ENCODE data around the gene TRIM31.
"Not testable (repeated sequence)": the region's sequence is repeated elsewhere in the genome, so short reads cannot be mapped to it uniquely, and the experiment has no call there.

The TRIM31 gene

DNA sequence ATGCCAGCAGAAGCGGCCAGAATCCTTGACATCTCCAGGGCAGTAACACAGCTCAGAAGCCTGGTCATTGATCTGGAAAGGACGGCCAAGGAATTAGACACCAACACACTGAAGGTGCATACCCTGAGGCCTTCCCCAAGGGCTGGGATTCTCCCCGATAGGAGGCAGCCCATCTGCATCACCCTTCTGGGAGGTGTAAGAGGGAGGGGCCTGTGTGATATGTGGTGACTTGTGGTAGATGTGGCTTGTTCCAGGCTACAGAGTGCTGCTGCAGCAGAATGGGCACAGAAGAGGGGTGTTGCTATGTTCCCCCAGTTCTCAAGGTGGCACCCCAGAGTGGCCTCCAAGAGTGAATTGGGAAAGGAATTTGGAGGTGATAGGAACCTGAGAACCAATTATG lies 34.2 kb upstream of the TRIM31 start:
- DNase-seq = no peak

DNA sequence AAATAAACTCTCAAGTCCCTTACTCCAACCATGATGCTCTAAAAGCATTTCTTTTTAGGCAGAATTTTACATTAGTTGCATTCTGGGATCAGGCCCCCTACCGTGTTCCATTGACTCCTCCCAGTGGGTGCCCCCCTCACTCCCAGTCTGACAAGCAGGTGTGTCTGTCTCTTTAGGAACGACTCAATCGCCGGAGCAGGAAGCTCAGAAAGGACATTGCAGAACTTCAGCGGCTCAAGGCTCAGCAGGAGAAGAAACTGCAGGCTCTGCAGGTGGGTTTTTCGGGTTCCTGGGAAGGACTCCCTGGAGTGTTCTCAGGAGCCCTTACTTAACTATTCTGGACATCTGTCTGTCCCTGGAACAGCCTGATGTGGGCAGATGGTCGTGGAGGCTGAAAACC lies 32.9 kb upstream of the TRIM31 start:
- DNase-seq = no peak

DNA sequence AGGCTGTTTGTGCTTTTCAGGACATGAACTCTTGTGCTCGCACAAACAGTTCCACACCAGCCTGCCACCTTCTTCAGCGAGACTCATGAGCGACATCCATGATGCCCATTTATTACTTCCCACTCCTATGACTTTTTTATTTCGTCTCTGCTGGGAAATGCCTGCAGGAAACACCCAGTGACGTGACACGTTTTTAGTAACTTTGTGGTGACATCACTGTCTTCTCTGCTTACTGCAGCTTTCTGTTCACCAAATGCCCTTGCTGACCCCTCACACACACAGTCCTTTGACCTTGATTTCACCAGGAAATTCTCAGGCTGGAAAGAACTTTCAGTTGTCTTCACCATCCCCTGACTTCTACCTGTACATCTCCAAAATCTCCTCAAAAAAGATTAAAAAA lies 31.9 kb upstream of the TRIM31 start:
- DNase-seq = no peak

DNA sequence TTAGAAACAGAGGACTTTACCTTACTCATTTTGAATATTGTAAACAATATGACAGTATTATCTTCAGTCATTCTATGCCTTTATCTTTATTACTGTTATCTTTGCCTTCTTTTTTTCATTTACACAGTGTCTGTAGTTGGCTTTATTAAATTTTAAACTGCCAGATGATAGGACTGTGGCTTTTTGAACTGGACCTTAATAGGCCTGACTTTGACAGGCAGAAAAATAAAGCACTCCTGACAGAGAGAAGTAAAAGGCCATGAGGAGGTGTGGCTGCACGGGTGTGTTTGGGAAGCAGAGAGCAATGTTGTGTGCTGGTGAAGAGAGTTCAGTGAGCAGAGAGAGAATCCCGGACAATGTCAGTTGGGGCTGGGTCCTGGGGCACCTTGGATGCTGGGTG lies 30.9 kb upstream of the TRIM31 start:
- no peak for DNase-seq

DNA sequence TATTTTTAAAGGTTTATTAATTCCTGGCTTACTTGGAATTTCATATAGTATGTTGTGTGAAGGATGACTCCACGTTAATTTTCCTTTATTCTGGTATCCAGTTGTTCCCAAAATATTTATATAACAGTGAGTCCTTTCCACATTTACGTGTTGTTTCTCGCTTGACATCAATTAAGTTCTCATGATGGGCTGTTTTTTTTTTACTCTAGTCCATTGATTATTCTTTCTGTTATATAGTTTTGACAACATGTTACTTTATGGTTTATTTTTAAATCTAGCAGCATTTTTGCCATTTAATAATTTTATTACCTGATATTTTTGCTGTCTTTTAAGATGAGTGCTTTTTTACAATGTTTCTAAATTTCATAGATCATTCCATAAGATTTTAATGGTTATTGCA lies 29.8 kb upstream of the TRIM31 start:
- no peak for DNase-seq

DNA sequence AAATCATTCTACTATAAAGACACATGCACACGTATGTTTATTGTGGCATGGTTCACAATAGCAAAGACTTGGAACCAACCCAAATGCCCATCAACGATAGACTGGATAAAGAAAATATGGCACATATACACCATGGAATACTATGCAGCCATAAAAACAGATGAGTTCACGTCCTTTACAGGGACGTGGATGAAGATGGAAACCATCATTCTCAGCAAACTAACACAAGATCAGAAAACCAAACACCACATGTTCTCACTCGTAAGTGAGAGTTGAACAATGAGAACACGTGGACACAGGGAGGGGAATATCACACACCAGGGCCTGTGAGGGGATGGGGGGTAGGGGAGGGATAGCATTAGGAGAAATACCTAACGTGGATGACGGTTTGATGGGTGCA lies 27.4 kb upstream of the TRIM31 start:
- not testable (repeated sequence) for DNase-seq

DNA sequence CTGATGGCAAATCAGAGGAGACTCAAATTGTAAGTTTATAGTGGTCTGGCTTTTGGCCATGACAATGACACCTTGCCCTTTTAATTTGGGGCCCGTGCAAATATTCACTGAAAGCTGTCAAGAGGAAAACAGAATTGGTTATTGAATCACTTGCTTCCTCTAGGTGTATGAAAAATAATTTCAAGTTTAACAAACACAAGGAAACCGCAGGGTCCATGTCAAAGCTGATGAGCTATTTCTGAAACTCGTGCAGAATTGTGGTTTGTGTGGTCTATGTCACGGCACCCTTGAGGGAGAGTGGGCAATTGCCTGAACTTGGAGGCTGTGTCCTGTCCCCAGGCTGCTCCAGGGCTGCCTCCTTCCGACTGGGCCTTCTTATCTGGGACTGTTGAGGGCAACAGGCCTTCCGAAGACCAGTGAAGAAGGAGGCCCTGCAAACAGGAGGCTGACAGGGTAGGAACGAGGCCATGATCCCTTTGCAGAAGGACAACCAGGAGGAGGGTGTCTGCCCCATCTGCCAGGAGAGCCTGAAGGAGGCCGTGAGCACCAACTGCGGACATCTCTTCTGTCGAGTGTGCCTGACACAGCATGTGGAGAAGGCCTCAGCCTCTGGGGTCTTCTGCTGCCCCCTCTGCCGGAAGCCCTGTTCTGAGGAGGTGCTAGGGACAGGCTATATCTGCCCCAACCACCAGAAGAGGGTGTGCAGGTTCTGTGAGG lies 23.8 kb upstream of the TRIM31 start:
- DNase-seq = no peak

DNA sequence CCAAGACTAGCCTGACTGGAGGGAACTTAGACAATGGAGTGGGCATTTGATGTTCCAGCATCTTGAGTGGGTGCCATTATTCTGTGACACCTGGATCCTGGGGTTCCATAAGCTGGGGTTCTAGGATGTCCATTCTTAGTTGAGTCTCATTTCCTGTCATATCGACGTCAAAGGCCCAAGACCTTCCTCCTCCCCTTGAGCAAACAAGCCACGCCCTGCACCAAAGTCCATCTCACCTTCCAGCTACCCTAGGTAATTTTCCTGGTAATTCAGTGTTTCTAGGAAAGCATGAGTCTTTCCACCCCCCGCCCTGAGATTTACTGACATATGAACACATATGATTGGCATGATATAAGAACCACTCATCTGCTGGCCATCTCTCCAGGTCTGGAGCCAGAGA lies 22.9 kb upstream of the TRIM31 start, which contains the start of gene TRIM40:
Gene TRIM40, plus strand, starts transcription at position 384 of the 400 bp plus-strand sequence. CDS start 897 bp downstream, outside the sequence.
- no peak for DNase-seq

DNA sequence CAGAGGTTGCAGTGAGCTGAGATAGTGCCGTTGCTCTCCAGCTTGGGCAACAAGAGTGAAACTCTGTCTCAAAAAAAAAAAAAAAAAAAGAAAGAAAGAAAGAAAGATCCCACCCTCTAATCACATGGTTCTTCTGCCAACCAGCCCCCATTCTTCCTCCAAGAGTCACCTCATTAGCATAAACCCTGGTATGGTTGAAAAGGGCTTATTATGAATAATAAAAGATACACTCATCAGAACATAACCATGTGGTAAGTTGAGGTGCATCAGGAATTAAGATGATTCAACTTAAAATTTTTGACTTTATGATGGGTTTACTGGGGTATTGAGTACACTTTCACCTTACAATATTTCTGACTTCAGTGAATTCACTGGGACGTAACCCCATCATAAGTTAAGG lies 22.3 kb upstream of the TRIM31 start:
- DNase-seq = no peak

DNA sequence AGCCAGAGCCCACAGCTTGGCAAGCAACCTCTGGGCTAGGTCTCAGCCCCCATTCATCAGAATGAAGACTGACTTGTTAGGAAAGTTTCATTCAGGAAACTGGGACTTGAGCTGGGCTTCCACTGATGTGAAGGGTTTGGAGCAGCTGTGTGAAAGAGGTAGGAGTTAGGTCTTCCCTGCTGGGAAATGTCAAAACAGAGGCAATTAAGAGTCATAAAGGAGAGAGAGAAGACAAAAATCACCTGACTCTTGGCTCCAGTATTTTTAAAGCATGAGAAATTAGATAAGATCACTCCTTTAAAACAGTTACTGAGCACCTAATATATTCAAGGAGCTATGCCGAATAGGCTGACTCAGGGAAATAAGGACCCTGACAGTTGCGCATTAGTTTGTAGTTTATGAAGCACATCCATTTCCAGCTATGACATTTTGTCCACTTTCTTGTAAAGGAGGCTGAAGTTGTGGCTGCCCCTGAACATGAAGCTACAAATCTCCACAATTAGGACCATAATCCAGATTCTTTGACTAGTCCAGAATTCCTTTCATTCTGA lies 19.1 kb upstream of the TRIM31 start:
- no peak for DNase-seq

DNA sequence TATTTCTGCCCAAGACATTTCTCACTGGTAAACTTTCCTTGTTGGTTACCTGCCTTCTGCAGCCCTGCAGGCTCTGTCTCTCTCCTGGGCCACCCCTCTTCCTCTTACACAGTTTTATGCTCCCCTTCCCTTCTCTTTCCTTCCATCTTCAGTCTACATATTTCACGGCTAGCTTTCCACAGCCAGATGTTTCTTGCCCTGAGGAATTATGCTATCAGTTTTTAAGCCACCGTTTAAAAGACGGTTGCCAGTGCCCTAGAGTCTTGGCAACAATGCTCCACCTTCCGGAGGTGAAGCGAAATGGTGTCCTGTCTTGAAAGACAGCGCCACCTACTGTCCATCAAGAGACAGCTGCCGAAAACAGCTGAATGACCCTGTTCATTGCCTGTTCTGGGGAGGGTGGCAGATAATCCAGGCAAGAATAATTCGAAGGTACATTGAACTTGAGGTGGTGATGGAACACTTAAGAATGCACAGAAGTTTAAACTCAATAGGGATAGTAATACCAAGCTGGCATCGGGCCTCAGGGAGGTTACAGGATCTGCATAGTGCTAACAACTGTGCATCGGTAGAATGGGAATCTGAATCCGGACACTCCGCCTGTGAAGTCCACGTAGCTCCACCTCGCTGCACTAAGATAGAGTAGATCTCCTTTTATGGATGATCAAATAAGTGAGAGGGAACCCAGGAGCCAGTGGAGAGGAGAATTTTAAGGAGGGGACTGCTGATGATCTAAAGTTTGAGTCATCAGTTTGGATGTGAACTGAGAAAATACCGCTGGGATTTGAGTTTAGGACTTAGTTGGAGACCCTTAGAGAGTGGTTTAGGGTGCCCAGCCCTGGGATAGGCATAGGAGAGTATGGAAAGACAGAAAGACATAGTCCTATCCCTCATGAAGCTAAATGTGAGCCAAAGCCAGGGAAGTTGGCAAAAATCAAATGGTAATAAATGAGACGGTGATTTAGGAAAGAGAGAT lies 18.3 kb upstream of the TRIM31 start:
- peak; percentile 44 for DNase-seq

DNA sequence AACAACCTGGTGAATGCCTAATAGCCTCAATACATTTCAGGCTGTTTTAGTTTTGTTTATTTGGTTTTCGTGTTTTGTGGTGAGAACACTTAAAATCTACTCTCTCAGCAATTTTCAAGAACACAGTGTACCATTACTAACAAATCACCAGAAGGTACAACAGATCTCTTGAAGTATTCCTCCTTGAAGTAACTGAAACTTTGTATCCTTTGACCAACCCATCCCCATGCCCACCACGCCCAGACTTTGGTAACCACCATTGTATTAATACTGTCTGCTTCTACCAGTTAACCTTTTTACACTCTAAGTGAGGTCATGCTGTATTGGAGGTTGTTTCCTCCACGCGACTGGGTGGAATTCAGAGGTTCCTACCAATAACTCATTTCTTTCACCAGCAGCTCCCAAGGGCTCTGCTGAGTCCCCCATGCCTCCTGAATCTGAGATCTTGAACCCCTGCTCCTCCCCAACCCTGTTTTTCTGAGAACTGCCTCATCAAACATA lies 17.3 kb upstream of the TRIM31 start:
- no peak for DNase-seq

DNA sequence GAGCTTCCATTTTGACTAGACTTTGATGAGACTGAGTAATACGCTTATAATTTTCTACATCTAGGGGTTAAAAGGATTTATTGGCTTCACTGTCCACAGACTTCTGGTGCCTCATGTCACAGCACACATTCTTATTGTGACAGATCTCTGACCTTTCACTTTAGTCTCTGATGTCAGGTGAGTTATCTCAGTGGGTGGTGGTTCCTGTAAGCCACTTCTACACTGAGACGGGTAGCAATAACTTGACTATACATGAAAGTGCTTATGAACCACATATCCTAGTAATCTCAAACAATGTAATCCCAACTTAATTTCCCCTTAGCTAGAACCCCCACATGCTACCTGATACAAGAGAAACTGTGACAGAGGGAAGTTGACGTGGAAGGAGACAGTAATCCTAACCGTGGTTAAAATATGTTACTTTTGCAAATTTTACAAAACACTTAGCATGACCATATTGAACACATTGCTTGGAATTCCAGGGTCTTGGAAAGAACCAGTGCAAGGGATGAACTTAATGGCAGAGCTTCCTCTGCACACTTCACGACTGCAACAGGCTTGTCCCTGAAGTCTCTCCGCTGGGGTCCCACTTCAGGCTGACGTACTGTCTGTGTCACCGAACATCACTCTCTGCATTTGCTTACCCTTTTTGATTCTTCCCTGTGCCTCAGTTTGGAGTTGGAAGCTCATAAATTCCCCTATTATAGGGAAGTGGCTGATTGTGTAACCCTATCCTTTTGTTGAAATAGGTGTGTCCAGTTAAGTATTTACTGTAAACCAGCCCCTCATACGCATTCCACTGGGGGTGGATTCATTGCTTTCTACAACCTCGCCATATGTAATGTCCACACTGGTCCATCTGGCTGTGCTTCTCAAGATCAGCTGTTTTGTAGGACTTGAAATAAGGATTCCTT lies 16.6 kb upstream of the TRIM31 start:
- no peak for DNase-seq

DNA sequence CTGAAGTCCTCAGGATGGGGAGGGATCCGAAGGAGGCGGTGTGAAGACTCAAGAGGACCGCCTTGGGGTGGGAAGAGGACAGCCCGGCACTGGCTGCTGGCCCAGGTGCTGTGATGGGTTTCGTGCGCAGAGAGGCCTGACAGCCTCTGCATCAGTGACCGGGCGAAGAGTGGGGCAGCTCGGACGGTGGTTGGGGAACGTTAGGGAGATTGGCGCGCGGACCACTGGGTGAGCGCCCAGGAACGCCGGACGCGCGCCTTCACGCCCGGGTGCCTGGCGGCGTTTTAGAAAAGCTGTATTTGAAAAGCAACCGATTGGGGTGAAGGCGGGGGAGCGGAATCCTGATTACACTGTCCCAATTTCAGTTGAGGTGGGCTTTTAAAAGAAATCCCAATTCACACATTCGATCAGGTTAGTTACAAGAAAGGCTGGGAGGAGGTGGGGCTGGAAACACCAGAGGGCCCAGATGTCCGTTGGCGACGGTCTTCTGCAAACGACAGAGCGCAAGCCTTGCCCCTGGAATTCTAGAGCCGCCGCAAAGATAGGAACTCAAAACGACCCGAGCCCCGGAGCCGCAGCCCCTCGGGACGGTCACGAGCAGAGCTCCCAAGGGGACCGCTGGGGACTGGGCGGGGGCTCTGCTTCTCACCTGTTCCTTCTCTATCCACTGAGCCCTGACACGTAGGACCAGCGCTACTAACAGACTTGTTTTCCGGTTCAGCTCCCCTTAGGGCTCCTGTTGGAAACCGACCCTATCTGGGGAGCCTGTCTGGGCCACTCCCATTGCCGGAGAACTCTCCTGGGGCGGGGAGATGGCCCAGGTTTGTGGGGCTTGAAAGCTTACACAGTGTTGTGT lies 14.6 kb upstream of the TRIM31 start:
- DNase-seq = no peak

DNA sequence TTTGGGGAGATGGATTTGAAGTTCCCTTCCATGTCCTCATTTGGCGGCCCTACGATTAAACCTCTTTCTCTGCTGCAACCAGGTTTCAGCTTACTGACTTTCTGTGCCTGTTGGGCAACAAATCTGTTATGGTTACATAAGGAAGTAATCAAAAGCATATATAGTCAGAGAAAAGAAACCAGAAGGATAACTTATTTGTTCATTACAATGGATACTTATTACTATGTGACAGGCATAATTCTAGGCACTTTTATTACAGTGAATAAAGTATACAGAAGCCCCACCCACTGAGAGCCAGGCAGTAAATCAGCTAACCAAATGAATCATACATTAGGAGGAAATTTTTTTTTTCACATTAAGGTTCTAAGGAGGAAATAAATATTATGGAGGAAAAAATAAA lies 9.6 kb upstream of the TRIM31 start:
- no peak for DNase-seq

DNA sequence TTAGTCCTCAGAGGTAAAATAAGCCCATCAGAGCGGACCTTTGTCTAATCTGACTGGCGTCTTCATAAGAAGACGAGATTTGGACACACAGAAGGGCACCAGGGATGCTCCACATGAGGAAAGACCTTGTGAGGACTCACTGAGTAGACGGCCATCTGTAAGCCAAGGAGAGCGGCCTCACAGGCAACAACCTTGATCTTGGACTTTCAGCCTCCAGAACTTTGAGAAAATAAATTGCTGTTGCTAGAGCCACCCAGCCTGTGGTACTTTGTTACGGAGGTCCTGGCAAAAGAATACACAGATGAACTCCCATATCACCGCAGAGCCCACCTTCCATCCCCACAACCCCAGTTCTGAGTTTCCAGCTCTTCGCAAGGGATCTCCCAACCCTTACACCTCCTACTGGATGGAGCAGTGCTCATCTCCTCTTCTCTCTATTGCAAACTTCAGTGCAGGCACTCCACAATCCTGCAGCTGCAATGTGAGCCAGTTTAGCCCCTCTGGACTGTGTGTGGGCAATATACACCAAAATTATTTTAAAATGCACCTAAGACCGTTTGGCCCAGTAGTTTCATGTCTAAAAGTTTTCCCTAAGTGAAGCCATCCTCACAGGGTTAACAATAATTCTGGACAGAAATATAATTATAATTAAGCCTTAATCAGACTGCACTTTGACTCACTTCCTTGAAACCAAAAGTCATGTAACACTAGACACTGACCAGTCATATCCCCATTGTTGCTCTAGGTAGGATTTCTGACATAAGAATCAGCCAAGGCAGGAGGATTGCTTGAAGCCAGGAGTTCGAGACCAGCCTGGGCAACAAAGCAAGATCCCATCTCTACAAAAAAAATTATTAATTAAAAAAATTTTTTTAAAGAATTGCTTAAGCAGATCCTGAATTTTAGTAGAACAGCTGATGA lies 8.8 kb upstream of the TRIM31 start:
- DNase-seq = no peak

DNA sequence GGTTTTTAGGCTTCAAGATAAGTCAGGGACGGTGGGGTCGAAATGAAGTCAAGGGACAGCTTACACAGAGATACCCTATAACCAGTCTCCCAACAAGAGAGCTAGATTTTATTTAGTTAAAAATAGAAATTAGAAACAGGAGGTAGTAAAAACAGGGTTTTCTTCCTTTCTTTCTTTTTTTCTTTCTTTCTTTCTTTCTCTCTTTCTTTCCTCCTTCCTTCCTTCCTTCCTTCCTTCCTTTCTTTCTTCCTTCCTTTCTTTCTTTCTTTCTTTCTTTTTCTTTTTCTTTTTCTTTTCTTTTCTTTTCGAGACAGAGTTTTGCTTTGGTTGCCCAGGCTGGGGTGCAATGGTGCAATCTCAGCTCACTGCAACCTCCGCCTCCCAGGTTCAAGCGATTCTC lies 5.8 kb upstream of the TRIM31 start:
- not testable (repeated sequence) for DNase-seq

DNA sequence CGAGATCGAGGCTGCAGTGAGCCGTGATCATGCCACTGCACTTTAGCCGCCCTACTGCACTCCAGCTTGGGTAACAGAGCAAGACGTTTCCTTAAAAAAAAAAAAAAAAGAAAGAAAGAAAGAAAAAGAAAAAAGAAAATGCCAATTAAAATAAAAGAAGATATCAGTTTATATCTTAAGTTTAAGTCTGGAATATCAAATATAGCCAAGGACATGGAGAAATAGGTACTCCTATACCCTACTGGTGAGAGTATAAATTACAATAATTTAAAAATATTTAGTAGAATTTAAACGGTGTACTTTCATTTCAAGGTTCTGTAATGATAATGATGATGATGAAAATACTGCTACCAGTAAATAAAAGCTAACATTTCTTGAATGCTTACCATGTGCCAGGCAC lies 3.8 kb upstream of the TRIM31 start:
- DNase-seq = no peak

DNA sequence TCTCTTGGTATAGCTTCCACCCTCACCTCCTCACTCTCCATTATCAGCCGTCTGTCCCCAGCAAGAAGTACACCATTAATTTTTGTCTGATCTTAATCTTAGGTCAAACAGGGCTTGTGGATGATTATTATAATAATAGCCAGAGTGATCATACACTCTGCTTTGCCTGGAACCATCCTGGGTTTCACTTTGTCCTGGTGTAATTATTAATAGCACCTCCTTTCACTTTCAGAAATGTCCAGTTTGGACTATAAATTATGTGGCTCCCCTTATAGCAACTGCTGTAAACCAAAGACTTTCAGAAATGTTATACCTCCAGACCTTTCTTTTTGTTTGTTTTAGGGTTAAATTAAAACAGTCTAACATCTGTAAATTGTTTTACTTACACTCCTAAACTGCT lies 951 bp upstream of the TRIM31 start:
- no peak for DNase-seq

DNA sequence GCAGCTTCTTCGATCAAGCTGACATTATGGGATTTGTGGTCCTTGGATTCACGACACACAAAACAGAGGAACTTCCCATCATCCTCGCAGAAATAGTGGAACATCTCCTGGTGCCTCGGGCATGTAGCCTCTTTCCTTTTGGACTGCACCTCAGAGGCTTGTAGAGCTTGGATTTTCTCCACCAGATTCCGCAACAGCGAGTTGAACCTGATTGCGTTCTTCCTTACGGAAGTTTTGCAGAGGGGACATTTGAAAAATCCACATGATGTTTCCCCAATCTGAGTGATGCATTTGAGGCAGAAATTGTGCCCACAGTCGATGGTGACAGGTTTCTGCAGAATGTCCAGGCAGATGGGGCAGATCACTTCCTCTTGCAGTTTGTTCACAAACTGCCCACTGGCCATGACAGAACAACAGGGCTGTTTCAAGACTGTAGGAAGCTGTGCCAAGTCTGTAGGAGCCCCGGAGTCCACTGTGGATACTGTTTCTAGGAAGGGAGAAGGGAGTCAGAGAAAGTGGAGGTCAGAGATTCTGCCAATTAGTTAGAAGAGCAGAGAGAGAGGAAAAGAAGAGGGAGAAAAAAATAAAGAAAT lies 392 bp downstream of the TRIM31 start:
- no peak for DNase-seq
